GM18858 (cell line): ENCODE results near the gene UTP14C.
A peak's percentile ranks its signal among the peaks of the same experiment; 100 is the strongest.
"Not testable (repeated sequence)": the region's sequence is repeated elsewhere in the genome, so short reads cannot be mapped to it uniquely, and the experiment has no call there.

Experiments
- ATAC-seq: cut with Tn5 transposase; IDR thresholded peaks from one replicate; pipeline ENCODE4 v1.9.1; 2021; ENCODE audit not compliant: unreplicated experiment

UTP14C gene

GRCh38 chr13:52003541-52003940, 20.9 kb upstream of the UTP14C start:
- no peak for ATAC-seq

DNA sequence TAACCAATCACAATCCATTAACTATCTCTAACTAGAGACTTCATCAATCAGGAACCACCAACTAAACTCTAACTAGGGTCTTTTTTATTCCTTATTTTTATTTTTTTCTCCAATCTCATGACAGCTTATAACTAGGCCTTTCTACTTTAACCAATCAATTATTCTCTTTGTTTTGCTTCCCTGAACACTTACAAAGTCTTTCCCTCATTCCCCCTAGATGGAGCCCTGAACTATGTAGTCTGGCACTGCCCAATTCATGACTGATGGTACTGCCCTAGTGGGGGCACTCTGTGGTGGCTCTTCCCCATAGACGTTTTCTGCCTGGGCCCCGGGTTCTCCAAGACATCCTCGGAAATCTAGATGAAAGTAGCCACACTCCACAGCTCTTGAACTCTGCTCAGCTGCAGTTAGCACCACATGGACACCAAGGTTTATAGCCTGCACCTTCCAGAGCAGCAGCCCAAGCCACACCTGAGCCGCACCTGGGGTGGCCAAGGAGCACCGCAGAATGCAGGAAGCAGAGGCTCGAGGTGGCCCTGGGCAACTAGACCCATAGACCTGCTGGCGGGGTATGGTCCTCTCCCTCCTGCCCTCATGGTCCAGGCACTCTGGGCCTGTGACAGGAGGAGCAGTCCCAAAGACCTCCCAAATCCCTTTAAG, 19.9 kb upstream of the UTP14C start:
- no peak for ATAC-seq

- no peak for ATAC-seq
These were observed 18.5 kb upstream of the UTP14C start for GRCh38 chr13:52005841-52006522.

- no peak for ATAC-seq
These were observed 17.8 kb upstream of the UTP14C start for GRCh38 chr13:52006523-52007245.

DNA sequence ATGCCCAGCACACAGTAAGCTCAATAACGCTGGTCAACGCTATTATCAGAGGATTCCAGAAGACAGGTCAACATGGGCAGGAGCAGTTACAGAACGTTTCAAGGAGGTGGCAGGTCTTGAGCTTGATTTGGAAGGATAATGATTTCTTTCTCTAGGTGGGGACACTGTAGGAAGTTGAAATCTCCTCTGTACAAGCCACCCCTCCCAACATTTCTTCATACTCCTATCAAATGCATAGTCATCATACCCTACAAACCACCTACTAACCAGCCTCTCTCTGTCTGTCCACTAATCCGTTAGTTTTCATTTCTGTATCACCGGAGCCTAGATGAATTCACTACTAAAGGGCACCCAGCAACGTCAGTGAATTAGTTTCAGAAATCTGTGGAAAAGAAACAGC, 14.5 kb upstream of the UTP14C start:
- no peak for ATAC-seq

- no peak for ATAC-seq
These were observed 13.4 kb upstream of the UTP14C start, which contains the start of gene ATP7B for GRCh38 chr13:52010890-52011631. ATP7B (minus strand) TSS chr13:52011450; CDS start chr13:52011337, 113 bp downstream.

DNA sequence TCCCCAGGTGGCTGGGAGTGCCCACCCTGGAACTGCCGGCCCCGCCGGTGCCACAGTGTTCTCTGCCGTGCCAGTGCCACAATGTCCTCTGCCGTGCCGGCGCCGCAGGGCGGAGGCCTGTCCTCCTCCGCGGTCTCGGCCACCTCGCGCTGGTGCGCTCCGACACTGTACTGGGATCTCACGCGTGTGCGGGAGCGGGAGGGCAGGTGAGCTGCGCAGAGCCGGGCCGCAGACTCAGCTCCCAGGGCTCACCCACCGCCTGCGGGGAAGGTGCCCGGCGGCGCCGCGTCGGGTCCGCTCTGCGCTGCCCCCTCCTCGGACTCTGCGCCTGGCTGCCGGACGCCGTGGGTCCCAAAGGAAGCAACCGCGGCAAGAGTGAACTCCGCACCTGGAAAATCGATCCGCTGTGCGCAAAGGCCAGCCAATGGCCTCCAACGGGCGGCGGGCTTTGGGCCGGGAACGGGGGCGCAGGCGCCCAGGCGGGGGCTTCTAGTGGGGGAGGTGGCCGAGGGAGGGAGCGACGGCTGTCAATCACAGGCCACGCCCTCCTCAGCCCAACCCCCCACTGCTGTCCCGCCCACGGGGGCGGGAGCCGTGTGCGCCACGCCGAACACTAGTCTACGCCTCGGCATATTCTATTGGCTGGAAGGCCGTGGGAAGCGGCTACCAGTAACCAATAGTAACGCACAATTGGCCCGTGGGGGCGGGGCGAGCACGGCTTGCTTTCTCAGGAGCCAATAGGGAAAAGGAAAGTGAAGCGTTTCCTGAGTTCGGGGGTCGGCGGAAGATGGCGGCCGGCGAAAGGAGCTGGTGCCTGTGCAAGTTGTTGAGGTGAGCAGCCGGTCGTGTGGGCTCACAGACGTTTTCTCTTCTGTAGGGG, 12.6 kb upstream of the UTP14C start, which contains the start of gene ALG11:
ALG11 (plus strand) TSS at position 767 of the 880 bp plus-strand sequence; CDS start at position 788, 21 bp downstream.
- ATAC-seq = peak; percentile 98

DNA sequence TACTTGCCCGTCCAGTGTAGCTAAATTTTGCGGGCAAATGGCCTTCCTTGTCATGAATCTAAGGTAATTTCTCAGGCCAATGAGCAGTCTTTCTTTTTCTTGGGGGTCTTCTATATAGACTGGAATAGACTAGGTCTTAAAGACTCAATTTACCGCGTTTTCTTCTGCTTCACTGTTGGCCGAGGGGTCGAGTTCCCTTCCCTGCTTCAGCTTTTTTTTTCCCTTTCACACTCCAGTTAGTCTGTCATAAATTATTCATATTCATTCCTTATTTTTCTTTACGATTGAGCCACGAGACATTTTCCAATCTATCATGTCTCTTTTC, 12.0 kb upstream of the UTP14C start:
- no peak for ATAC-seq

- ATAC-seq = no peak
These were observed 8.2 kb upstream of the UTP14C start for GRCh38 chr13:52016296-52016695.

- ATAC-seq = no peak
These were observed 4.3 kb upstream of the UTP14C start for GRCh38 chr13:52020191-52020590.

DNA sequence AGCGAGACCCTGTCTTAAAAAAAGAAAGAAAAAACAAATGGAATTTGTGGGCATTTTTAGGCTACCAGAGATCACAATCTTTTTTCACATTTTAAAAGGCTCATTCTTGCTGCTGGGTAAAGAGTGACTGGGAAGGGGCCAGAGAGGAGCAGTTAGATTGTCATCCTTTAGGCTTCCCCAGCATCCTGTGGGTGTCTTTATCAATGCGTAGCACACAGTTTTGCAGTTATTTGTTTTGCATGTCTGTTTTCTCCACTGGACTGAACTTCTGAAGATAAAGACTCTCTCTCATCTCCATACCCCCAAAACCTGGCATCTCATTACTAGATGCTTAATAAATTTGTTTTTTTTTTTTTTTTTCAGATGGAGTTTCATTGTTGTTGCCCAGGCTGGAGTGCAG, 2.1 kb upstream of the UTP14C start:
- ATAC-seq = no peak

- ATAC-seq = no peak
These were observed 1.2 kb downstream of the UTP14C start for GRCh38 chr13:52025475-52026245.

GRCh38 chr13:52026246-52026626, 1.7 kb downstream of the UTP14C start:
- no peak for ATAC-seq

DNA sequence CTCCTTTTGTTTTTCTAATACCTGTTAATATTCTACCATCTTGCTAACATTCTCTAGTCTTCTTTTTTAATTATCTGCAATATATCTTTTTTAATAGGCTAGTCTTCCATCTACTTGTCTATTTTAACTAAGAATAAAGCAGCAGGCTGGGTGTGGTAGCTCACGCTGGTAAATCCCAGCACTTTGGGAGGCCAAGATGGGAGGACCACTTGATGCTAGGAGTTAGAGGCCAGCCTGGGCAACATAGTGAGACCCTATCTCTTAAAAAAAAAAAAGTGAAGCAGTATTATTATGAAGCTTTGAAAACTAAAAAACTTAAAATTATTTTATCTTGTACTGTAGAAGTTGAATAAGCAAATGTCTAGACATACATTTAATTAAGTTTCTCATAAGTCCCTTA, 3.3 kb downstream of the UTP14C start:
- ATAC-seq = no peak

- no peak for ATAC-seq
These were observed 5.1 kb downstream of the UTP14C start for GRCh38 chr13:52029569-52029968.

- ATAC-seq = not testable (repeated sequence)
These were observed 5.9 kb downstream of the UTP14C start for GRCh38 chr13:52030401-52030800.

- ATAC-seq = no peak
These were observed 8.5 kb downstream of the UTP14C start for GRCh38 chr13:52033039-52033438.

DNA sequence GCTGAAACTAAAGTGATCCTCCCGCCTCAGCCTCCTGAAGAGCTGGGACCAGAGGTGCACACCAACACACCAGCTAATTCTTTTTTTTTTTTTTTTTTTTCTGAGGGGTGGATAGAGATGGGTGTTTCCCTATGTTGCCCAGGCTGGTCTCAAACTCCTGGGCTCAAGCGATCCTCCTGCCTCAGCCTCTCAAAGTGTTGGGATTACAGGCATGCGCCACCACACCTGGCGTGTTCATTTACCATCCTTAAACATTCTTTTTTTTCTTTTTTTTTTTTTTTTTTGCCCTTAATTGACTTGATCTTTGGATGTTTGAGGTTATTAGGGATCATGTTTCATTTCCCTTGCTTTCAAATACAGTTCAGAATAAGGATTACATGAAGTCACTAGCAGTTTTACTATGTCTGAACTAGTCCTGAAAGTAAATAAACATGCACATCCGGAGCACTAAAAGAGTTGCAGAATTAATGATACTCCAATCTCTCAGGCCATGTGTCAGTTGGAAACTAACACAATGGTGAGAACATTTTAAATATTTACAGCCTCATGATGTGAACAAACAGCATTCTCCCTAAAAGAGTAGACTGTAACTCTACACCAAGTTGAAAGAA, 10.2 kb downstream of the UTP14C start:
- ATAC-seq = no peak

- no peak for ATAC-seq
These were observed 11.5 kb downstream of the UTP14C start for GRCh38 chr13:52036037-52036436.
